Measurements from ENCODE around the gene ALK.

Gene ALK

GRCh38 chr2:29900971-29901633 is 20.3 kb downstream of the ALK start:
- DNase-seq = no peak

GRCh38 chr2:29898999-29899398 is 22.4 kb downstream of the ALK start:
- no peak for DNase-seq

- no peak for DNase-seq
Observed at GRCh38 chr2:29894822-29895614, 26.4 kb downstream of the ALK start.

- no peak for DNase-seq
Observed at GRCh38 chr2:29892585-29893259, 28.7 kb downstream of the ALK start.

- DNase-seq = no peak
Observed at GRCh38 chr2:29881089-29881730, 40.2 kb downstream of the ALK start.

GRCh38 chr2:29880084-29880483 is 41.3 kb downstream of the ALK start:
- DNase-seq = no peak

- DNase-seq = no peak
Observed at GRCh38 chr2:29879456-29879855, 41.9 kb downstream of the ALK start.

GRCh38 chr2:29878898-29879297 is 42.5 kb downstream of the ALK start:
- no peak for DNase-seq

- no peak for DNase-seq
Observed at GRCh38 chr2:29876374-29876773, 45.0 kb downstream of the ALK start.

- DNase-seq = no peak
Observed at GRCh38 chr2:29874745-29875144, 46.6 kb downstream of the ALK start.

- no peak for DNase-seq
Observed at GRCh38 chr2:29872870-29873269, 48.5 kb downstream of the ALK start.

GRCh38 chr2:29871541-29871940 is 49.8 kb downstream of the ALK start:
- DNase-seq = no peak

GRCh38 chr2:29865512-29865911 is 55.9 kb downstream of the ALK start:
- DNase-seq = no peak

- no peak for DNase-seq
Observed at GRCh38 chr2:29864988-29865387, 56.4 kb downstream of the ALK start.

GRCh38 chr2:29855924-29856639 is 65.3 kb downstream of the ALK start:
- DNase-seq = no peak

- DNase-seq = no peak
Observed at GRCh38 chr2:29850794-29851193, 70.6 kb downstream of the ALK start.

- DNase-seq = no peak
Observed at GRCh38 chr2:29848566-29849310, 72.6 kb downstream of the ALK start.

GRCh38 chr2:29847886-29848285 is 73.5 kb downstream of the ALK start:
- no peak for DNase-seq

- DNase-seq = no peak
Observed at GRCh38 chr2:29844713-29845326, 76.6 kb downstream of the ALK start.

- no peak for DNase-seq
Observed at GRCh38 chr2:29841386-29842004, 79.9 kb downstream of the ALK start.

- DNase-seq = no peak
Observed at GRCh38 chr2:29839306-29839705, 82.1 kb downstream of the ALK start.

All from 8988T (cell line).